HepG2 (cell line): ENCODE measurements around the gene TBC1D20. TPM values are rescaled to one million over a fixed set of nuclear protein-coding genes. Genes with fewer than 3 reads are reported as not detected.

Source experiments
- DNMT3B ChIP-seq: conservative IDR thresholded peaks from 2 replicates; pipeline ENCODE4 v1.6.1; 2016; ENCODE audit warnings: missing biosample characterization, control low read depth
- HOXA3 ChIP-seq: sonication (generic); formaldehyde crosslinking; IDR thresholded peaks from 2 replicates; pipeline ENCODE4 v1.5.0; 2020; ENCODE audit warnings: missing genetic modification reagents
- SAFB2 ChIP-seq: sonication (generic); formaldehyde crosslinking; IDR thresholded peaks from 2 replicates; pipeline ENCODE4 v1.5.1; 2020; ENCODE audit warnings: missing genetic modification reagents, low read depth, mild to moderate bottlenecking, borderline replicate concordance
- SP2 ChIP-seq: sonication (generic); formaldehyde crosslinking; IDR thresholded peaks from 2 replicates; pipeline ENCODE4 v1.5.1; 2020; ENCODE audit warnings: mild to moderate bottlenecking, missing genetic modification reagents
- SUZ12 ChIP-seq: fragments of 150-350 bp; IDR thresholded peaks from 2 replicates; pipeline ENCODE4 v1.6.1; 2014; ENCODE audit warnings: low read depth, low read length
- TBX3 ChIP-seq: fragments of 450-650 bp; IDR thresholded peaks from 2 replicates; pipeline ENCODE4 v1.6.1; 2017; ENCODE audit warnings: antibody characterized with exemption, mild to moderate bottlenecking, inconsistent platforms, borderline replicate concordance
- ZNF160 ChIP-seq: sonication (generic); formaldehyde crosslinking; IDR thresholded peaks from 2 replicates; pipeline ENCODE4 v1.8.0; 2022; ENCODE audit warnings: mild to moderate bottlenecking, inconsistent platforms, missing genetic modification reagents
- ZNF318 ChIP-seq: sonication (generic); formaldehyde crosslinking; IDR thresholded peaks from 2 replicates; pipeline ENCODE4 v1.4.0; 2020; ENCODE audit warnings: mild to moderate bottlenecking, missing genetic modification reagents
- ZNF446 ChIP-seq: sonication (generic); formaldehyde crosslinking; IDR thresholded peaks from 2 replicates; pipeline ENCODE4 v1.5.0; 2020; ENCODE audit warnings: mild to moderate bottlenecking, missing genetic modification reagents
- ZNF460 ChIP-seq: sonication (generic); formaldehyde crosslinking; IDR thresholded peaks from 2 replicates; pipeline ENCODE4 v1.5.1; 2020; ENCODE audit warnings: missing genetic modification reagents, mild to moderate bottlenecking, borderline replicate concordance
- ZNF510 ChIP-seq: sonication (generic); formaldehyde crosslinking; IDR thresholded peaks from 2 replicates; pipeline ENCODE4 v1.4.0; 2020; ENCODE audit warnings: low read depth, mild to moderate bottlenecking, missing genetic modification reagents
- ZNF713 ChIP-seq: sonication (generic); formaldehyde crosslinking; IDR thresholded peaks from 2 replicates; pipeline ENCODE4 v1.4.0; 2020; ENCODE audit warnings: mild to moderate bottlenecking, missing genetic modification reagents
- ZNF746 ChIP-seq: sonication (generic); formaldehyde crosslinking; IDR thresholded peaks from 2 replicates; pipeline ENCODE4 v1.8.0; 2022; ENCODE audit warnings: mild to moderate bottlenecking, missing genetic modification reagents
- ZNF749 ChIP-seq: sonication (generic); formaldehyde crosslinking; IDR thresholded peaks from 2 replicates; pipeline ENCODE4 v1.8.0; 2022; ENCODE audit warnings: mild to moderate bottlenecking, missing genetic modification reagents, moderate library complexity, borderline replicate concordance
- polyA plus RNA-seq, 8 experiments: library from polyadenylated mRNA; depleted of rRNA in 3 of 8; stranded (reverse) in 7 of 8; unstranded in 1 of 8; fragments of >200 nt; fragmentation: Illumina TruSeq in 4 of 8; extraction: Trizol in 4 of 8; gene quantifications; 2 replicates each; pipeline versions ENCODE4 v1.2.1 to v1.2.3, GENCODE V29; 2011 to 2016; ENCODE audit warnings: low read depth in 4 of 8, missing spikeins in 1 of 8, mixed read lengths in 1 of 8; ENCODE audit not compliant: insufficient read depth in 1 of 8
- total RNA-seq, 5 experiments: library from RNA; depleted of rRNA; stranded (reverse); fragments of >200 nt; fragmentation: Illumina TruSeq; extraction: Trizol; gene quantifications; 2 replicates each; pipeline ENCODE4 v1.2.3, GENCODE V29; 2016; ENCODE audit warnings: low read depth in 1 of 5
- TF ChIP-seq, protein P1 (sequence below): sonication (generic); formaldehyde crosslinking; IDR thresholded peaks from 2 replicates; pipeline ENCODE4 v1.4.0; 2020; ENCODE audit warnings: mild to moderate bottlenecking, missing genetic modification reagents, borderline replicate concordance
- TF ChIP-seq, protein P2 (sequence below): sonication (generic); formaldehyde crosslinking; IDR thresholded peaks from 2 replicates; pipeline ENCODE4 v1.8.0; 2022; ENCODE audit warnings: missing genetic modification reagents, mild to moderate bottlenecking, inconsistent platforms, borderline replicate concordance

Gene TBC1D20
- total and polyA plus RNA-seq, 2 of the 13 experiments (the other 11 are each of a cell fraction or from before 2014, with no cell fraction given) = 36.6 to 47.1 TPM

- peak; percentile 53; the same call in 1 of the 2 replicates for TF ChIP-seq ZNF318 (CRISPR knock-in tag)
- no peak for TF ChIP-seq ZNF446 (CRISPR knock-in tag)
- TF ChIP-seq, protein P1, sequence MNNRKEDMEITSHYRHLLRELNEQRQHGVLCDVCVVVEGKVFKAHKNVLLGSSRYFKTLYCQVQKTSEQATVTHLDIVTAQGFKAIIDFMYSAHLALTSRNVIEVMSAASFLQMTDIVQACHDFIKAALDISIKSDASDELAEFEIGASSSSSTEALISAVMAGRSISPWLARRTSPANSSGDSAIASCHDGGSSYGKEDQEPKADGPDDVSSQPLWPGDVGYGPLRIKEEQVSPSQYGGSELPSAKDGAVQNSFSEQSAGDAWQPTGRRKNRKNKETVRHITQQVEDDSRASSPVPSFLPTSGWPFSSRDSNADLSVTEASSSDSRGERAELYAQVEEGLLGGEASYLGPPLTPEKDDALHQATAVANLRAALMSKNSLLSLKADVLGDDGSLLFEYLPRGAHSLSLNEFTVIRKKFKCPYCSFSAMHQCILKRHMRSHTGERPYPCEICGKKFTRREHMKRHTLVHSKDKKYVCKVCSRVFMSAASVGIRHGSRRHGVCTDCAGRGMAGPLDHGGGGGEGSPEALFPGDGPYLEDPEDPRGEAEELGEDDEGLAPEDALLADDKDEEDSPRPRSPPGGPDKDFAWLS (CRISPR knock-in tag) = no peak; the same call in none of the 2 replicates
- no peak for TF ChIP-seq ZNF460 (CRISPR knock-in tag)
- TF ChIP-seq ZNF713 (CRISPR knock-in tag) = no peak
- no peak for TF ChIP-seq TBX3
- no peak for TF ChIP-seq ZNF510 (CRISPR knock-in tag)
- TF ChIP-seq, protein P2, sequence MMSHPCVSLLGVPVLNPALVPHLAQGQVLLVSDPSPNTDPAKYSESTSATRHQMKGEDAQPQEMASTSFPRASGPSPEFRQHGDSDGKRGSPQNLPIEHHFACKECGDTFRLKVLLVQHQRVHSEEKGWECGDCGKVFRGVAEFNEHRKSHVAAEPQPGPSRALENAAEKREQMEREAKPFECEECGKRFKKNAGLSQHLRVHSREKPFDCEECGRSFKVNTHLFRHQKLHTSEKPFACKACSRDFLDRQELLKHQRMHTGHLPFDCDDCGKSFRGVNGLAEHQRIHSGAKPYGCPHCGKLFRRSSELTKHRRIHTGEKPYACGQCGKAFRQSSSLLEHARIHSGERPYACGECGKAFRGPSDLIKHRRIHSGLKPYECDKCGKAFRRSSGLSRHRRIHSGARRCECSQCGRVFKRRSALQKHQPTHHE (CRISPR knock-in tag) = no peak
- no peak for TF ChIP-seq SP2 (CRISPR knock-in tag)
- TF ChIP-seq ZNF160 (CRISPR knock-in tag) = no peak
- no peak for TF ChIP-seq SUZ12
- peak; percentile 37; the same call in 1 of the 2 replicates for TF ChIP-seq HOXA3 (CRISPR knock-in tag)
- TF ChIP-seq ZNF749 (CRISPR knock-in tag) = no peak
- TF ChIP-seq SAFB2 = no peak
- peak; percentile 79; the same call in 1 of the 2 replicates for TF ChIP-seq DNMT3B (CRISPR knock-in tag)
- TF ChIP-seq ZNF746 = no peak
These were observed 61.7 kb downstream of the TBC1D20 start (continued) for GRCh38 chr20:400454-401275.
